ENCODE measurements around the gene MAGI2.
A peak's percentile ranks its signal among the peaks of the same experiment; 100 is the strongest.

Gene MAGI2

GRCh38 chr7:78052112-78052511 is 1401.4 kb downstream of the MAGI2 start:
- DNase-seq, result no peak

GRCh38 chr7:78047800-78048199 is 1405.7 kb downstream of the MAGI2 start:
- no peak for DNase-seq

GRCh38 chr7:78043159-78043558 is 1410.3 kb downstream of the MAGI2 start:
- DNase-seq, result no peak

- no peak for DNase-seq
These were observed 1412.0 kb downstream of the MAGI2 start for GRCh38 chr7:78041423-78041822.

GRCh38 chr7:78039790-78040776 is 1413.4 kb downstream of the MAGI2 start:
- peak; percentile 5 for DNase-seq

GRCh38 chr7:78038465-78039080 is 1414.9 kb downstream of the MAGI2 start:
- no peak for DNase-seq

GRCh38 chr7:78037603-78038002 is 1415.9 kb downstream of the MAGI2 start:
- DNase-seq, result no peak

GRCh38 chr7:78033410-78033809 is 1420.1 kb downstream of the MAGI2 start:
- DNase-seq, result no peak

- DNase-seq, result no peak
These were observed 1427.0 kb downstream of the MAGI2 start for GRCh38 chr7:78026492-78026891.

GRCh38 chr7:78024591-78024990 is 1428.9 kb downstream of the MAGI2 start:
- no peak for DNase-seq

GRCh38 chr7:78023191-78023590 is 1430.3 kb downstream of the MAGI2 start:
- DNase-seq, result no peak

- DNase-seq, result no peak
These were observed 1431.3 kb downstream of the MAGI2 start for GRCh38 chr7:78022165-78022564.

- DNase-seq, result no peak
These were observed 1432.6 kb downstream of the MAGI2 start for GRCh38 chr7:78020874-78021249.

GRCh38 chr7:78020136-78020873 is 1433.2 kb downstream of the MAGI2 start:
- DNase-seq, result peak; percentile 31

- DNase-seq, result peak; percentile 26
These were observed 1433.9 kb downstream of the MAGI2 start for GRCh38 chr7:78019447-78020135.

- no peak for DNase-seq
These were observed 1434.6 kb downstream of the MAGI2 start for GRCh38 chr7:78018641-78019446.

GRCh38 chr7:78017591-78018100 is 1435.8 kb downstream of the MAGI2 start:
- no peak for DNase-seq

GRCh38 chr7:78015574-78016260 is 1437.8 kb downstream of the MAGI2 start:
- no peak for DNase-seq

GRCh38 chr7:78014401-78014800 is 1439.1 kb downstream of the MAGI2 start:
- DNase-seq, result no peak

- DNase-seq, result no peak
These were observed 1440.1 kb downstream of the MAGI2 start for GRCh38 chr7:78013386-78013785.

GRCh38 chr7:78011642-78012041 is 1441.8 kb downstream of the MAGI2 start:
- DNase-seq, result no peak

All from central memory CD4-positive, alpha-beta T cell (primary cell).